HG02852 (cell line): ENCODE results near the gene PEX14.
"Not testable (repeated sequence)": the region's sequence is repeated elsewhere in the genome, so short reads cannot be mapped to it uniquely, and the experiment has no call there.

Experiments used
- ATAC-seq: cut with Tn5 transposase; IDR thresholded peaks from one replicate; pipeline ENCODE4 v1.9.1; 2021; ENCODE audit warnings: mild to moderate bottlenecking, moderate library complexity; ENCODE audit not compliant: unreplicated experiment

PEX14 gene, protein sequence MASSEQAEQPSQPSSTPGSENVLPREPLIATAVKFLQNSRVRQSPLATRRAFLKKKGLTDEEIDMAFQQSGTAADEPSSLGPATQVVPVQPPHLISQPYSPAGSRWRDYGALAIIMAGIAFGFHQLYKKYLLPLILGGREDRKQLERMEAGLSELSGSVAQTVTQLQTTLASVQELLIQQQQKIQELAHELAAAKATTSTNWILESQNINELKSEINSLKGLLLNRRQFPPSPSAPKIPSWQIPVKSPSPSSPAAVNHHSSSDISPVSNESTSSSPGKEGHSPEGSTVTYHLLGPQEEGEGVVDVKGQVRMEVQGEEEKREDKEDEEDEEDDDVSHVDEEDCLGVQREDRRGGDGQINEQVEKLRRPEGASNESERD

DNA sequence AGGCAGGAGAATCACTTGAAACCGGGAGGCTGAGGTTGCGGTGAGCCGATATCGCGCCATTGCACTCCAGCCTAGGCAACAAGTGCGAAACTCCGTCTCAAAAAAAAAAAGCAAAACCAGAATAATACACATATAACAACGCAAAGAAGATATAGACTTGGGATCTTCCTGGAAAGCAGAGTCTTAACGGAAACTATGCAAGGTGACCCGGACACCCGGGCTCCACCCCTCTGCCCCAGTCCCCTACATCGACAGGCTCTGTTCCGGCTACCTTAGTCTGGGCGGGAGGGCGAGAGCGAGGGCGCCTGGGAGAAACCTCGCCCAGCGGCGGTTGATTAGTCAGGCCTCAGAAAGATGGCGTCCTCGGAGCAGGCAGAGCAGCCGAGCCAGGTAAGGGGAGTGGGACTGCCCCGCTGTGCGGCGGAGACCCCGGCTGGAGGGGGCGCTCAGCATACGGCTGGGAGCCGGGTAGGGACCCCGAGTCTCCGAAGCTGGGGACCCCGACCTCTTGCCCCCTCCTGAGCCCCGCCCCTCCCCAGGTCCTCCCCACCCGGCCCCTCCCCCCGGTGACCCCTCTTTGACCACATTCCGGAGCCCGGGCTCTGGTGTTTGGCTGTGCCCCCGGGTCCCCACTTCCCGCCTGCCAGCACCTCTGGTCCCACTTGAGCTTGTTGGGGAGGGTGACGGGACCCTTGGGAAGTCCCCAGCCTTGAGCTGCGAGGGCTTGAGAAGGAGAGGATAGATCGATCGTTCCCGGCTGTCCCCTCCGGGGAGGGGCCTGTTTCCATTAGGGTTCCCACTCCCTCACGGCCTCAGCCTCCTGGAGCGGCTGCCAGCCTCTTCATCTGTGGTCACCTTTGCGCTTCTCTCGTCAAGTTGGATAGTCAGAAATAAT lies at the start of gene PEX14:
PEX14 (plus strand) TSS at position 338 of the 895 bp plus-strand sequence; CDS start at position 355, 17 bp downstream.
- ATAC-seq: peak; percentile 53

DNA sequence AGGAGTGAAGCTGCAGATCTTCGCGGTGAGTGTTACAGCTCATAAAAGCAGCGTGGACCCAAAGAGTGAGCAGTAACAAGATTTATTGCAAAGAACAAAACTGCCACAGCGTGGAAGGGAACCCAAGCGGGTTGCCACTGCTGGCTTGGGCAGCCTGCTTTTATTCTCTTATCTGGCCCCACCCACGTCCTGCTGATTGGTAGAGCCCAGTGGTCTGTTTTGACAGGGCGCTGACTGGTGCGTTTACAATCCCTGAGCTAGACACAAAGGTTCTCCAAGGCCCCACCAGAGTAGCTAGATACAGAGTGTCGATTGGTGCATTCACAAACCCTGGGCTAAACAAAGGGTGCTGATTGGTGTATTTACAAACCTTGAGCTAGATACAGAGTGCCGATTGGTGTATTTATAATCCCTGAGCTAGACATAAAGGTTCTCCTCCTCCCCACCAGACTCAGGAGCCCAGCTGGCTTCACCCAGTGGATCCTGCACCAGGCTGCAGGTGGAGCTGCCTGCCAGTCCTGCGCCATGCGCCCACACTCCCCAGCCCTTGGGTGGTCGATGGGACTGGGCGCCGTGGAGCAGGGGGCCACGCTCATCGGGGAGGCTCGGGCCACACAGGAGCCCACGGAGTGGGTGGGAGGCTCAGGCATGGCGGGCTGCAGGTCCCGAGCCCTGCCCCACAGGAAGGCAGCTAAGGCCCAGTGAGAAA lies 48.8 kb upstream of the PEX14 start:
- not testable (repeated sequence) for ATAC-seq

DNA sequence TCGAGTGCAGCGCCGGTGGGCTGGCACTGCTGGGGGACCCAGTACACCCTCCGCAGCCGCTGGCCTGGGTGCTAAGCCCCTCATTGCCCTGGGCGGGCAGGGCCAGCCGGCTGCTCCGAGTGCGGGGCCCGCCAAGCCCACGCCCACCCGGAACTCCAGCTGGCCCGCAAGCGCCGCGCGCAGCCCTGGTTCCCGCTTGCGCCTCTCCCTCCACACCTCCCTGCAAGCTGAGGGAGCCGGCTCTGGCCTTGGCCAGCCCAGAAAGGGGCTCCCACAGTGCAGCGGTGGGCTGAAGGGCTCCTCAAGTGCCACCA lies 48.3 kb upstream of the PEX14 start:
- ATAC-seq: not testable (repeated sequence)

DNA sequence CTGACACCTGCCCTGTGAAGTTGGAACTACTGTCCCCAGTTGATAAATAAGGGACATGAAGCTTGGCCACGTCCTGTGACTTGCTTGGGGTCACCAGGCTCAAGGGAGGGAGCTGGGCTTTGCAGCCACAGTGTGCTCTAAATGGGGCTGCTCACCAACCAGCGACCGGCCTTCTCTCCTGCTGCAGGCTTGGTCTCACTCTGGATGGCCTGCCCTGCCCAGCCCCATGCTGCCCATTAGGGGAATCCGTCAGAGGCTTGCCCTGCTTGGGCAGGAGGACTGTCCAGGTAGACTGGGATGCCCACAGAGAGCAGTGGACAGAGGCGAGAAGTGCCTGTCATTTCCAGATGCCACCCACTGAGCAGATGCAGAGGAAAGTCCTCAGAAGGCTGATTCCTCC lies 45.8 kb upstream of the PEX14 start:
- no peak for ATAC-seq

DNA sequence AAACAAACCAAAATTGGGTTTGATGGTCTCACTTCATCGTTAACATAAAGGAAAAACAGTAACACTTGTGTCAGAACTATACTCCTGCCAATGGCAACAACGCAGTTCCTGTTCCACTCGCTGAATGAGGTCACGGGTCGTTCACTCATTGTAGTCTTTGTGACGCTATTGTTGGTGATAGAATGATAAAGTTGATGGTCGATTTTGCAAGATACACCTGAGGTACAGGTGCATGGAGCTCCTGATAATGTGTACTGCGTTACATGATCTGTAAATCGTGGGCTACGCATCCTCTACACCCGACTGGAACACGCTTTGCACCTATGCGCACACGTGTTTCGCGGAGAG lies 44.9 kb upstream of the PEX14 start:
- peak; percentile 17 for ATAC-seq

DNA sequence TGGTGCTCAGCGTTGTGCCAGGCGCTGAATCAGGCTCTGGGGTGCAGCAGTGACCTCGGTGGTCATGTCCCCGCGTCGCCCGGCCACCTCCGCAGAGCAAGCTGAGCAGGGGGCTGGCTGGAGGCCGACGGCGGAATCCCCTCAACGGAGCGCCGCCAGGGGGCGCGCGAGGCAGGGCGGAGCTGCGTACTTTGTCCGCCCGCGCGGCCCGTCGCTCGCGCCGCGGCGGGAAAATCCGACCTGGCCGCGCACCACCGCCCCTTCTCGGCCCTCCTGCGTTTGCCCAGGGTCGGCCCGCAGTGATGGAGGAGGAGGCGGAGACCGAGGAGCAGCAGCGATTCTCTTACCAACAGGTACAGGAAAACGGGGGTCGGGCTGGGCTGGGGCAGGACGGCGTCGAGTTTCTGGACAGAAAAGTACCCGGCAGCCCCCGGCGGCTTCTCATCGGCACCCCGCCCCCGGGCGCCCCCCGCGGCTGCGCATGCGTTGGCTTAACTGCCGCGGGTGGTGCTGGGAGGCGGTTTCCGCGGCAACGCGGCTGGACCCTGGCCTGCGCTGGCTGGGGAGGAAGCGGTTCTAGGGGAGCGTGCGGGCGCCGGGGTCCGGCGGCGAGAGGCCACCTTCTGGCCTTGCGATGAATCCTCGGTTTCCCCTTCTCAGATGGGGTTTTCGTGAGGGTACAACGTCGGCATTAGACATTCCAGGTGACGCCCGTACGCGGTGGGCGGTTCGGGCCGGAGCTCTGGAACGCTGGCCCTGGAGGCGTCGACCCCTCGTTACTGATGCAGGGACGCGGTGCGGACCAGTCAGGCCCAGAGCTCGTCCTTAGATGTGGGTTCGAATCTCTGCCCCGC lies 44.3 kb upstream of the PEX14 start, which contains the start of gene CENPS:
CENPS (plus strand) TSS at position 218 of the 854 bp plus-strand sequence; CDS start at position 303, 85 bp downstream.
- peak; percentile 78 for ATAC-seq

DNA sequence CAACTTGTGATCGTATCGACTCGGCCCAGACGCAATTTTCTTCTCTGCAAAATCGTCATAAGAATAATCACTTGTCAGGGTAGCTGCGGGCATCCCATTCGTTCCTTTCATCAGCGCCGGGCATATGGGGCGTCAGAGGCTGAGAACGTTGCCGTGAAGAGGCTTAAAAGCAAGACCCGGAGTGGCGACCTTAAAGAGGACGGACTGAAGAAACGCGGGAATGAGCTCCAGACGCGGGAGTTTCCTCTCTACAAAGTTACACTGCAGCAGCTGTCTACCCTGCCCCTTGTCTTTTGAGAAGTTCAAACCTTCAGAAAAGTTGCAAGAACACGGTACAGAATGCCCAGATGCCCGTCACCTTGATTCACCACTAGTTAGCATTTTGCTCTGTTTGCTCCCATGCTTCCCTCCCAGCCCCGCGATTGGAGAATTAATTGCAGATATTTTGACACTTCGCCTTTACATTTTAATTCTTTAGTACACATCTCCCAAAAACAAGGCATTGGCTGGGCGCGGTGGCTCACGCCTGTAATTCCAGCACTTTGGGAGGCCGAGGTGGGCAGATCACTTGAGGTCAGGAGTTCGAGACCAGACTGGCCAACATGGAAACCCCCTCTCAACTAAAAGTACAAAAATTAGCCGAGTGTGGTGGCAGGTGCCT lies 43.5 kb upstream of the PEX14 start:
- no peak for ATAC-seq

DNA sequence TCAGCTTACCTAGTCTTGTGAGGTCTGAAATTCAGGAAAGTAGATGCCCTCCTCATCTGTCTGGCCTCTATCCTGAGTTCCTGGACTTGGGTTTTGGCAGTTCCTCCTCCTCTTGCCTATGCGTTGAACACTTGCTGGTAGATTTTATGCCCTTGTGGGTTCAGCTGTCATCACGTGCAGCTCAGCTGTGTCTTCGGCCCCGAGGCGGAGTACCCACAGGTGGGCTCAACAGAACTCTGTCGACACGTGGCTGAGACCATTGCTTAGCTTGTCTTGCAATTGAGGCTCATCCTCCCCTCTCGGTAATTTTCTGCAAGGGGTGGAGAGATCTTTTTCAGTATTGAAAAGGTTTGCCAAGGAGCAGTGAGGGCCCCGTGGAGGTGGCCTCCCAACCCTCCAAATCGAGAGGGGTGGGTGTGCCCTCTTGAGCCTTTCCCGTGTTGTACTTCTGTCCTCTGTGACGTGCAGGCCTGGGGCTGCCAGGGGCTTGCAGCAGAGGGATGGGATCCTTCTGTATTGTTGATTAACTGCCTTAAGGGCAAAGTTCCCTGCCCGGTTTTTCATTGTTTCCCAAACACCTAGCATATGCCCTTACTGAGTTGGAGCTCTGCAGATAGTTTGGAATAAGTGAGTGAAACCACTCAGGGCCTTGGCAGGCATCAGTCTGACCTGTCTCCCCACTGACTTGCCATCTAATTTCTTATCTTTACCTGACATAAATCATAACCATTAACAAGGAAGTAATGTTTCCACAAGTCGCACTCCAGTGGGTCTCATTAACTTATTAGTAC lies 41.6 kb upstream of the PEX14 start:
- ATAC-seq: no peak

DNA sequence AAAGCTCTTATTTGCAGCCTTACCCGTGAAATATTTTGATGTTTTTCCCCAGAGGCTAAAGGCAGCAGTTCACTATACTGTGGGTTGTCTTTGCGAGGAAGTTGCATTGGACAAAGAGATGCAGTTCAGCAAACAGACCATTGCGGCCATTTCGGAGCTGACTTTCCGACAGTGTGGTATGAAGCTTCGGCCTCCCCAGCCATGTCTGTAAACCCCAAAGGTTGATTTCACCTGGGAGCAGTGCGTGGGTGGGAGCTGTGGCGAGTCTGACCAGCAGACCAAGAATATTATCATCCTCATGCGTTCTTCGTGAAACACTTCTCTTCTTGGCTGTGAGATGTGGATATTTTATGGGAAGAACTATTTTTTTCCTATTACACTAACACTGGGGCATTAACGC lies 41.0 kb upstream of the PEX14 start:
- ATAC-seq: no peak

DNA sequence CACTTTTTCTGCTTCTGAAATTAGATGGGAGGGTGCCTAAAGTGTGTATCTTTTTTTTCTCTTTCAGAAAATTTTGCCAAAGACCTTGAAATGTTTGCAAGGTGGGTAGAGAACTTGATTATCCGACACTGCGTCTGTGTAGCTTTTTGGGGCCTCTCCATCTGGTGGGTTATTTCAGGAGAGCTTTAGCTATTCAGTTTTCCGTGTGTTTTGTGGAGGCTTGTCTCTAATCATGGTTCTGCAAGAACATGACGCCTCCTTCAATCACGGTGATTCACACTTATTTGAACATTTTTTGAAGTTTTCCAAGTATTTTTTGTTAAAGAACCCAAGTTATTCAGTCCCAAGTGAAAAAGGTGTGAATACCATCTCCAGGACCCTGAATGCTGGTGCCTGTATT lies 40.2 kb upstream of the PEX14 start:
- no peak for ATAC-seq

DNA sequence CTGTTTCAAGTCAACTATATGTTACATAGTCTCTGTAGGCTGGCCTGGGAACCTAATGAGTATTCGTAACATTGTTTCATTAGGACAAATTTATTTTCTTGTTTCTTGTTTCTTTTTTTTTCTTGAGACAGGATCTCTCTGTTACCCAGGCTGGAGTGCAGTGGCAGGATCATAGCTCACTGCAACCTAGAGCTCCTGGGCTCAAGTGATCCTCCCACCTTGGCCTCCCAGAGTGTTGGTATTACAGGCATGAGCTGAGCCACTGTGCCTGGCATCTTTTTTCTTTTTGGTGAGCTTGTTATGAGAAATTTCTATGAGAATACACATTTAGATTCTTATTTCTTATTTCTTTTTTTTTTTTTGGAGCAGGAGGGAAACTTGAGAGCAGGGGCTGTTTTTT lies 37.7 kb upstream of the PEX14 start:
- ATAC-seq: no peak

DNA sequence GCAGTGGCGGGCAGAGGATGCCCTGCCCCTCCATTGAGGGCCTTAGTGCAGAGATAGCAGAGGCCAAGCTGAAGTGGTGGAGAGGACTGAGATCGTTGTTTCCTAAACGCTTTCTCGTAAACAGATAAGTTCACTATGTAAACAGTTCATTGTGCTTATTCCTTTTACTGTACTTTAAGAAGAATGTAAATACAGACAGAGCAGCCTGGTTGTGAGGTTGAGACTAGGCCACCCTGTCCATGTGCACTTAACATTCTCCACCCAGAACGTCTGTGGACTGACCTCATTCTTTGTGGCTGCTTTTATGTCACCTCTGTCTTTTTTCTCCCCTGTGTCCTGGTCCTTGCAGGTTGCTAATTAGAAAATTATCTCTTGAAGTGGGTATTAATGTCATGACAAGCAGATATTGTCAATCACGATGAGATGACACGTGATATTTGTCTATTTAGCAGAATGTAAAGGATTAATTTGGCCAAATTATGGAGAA lies 36.0 kb upstream of the PEX14 start:
- no peak for ATAC-seq

DNA sequence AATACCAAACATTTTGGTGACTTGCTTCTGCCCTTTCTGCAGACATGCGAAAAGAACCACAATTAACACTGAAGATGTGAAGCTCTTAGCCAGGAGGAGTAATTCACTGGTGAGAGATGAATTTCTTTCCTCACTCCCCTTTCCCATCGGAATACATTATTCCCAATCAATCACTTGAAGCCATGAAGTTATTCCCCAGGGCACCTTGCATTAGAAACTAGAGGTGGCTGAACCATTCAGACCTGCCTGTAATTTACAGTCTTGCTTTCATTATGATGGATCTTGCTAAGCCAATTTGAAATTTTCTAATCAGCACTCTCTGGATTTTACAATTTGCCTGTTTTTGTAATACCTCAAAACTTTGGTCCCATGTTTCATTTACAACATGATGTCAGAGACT lies 34.4 kb upstream of the PEX14 start:
- no peak for ATAC-seq

DNA sequence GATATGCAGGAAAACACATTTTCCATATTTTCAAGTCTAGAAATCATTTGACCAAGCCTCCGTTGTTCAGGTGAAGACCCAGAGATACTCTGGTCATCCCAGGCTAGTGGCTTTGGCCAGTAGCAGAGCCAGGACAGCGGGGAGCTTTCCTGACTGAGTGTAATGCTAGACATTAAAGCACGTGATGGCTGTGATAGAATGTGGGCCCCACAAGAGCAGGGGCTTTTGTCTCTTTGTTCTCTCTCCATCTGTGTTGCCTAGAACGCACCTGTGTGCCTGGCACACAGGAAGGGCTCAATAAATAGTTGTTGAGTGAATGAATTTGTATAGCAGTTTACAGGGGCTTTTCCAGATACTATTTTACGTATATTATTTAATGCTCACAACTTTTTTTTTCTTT lies 34.0 kb upstream of the PEX14 start:
- no peak for ATAC-seq

DNA sequence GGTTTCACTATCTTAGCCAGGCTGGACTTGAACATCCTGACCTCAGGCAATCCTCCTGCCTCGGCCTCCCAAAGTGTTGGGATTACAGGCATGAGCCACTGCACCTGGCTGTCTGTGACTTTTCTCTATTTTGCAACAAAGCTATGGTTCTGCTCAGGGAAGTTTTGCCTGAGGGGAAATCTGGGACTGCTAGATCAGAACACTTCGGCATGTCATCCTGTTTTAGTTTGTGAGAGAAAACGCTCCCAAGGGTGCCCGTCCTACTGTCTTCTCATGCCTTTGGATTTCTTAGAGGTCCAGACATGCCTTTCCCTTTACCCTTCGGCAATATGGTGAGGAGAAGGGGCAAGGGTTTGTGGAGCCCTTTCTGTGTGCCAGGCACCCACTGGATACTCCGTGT lies 30.5 kb upstream of the PEX14 start:
- ATAC-seq: no peak

DNA sequence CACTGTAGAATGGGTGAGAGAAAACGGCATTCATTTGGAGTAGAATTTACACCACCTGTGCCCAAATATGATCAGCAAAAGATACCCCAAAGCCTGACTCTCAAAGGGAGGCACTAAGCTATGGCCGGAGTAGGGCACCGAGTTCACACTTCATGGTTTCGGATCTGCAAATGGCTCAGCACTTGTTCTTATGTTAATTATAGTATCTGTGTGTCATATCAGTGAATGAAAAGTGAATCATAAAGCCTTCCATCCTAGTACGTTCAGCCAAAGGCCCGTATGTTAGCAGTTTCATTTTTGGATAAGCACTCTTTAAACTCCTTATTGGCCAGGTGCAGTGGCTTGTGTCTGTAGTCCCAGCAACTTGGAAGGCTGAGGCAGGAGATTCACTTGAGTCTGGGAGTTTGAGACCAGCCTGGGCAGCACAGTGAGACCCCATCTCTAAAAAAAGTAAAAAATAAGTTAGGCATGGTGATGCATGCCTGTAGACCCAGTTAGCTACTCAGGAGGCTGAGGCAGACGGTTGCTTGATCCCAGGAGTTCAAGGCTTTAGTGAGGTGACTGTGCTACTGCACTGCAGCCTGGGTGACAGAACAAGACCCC lies 29.9 kb upstream of the PEX14 start:
- ATAC-seq: no peak

DNA sequence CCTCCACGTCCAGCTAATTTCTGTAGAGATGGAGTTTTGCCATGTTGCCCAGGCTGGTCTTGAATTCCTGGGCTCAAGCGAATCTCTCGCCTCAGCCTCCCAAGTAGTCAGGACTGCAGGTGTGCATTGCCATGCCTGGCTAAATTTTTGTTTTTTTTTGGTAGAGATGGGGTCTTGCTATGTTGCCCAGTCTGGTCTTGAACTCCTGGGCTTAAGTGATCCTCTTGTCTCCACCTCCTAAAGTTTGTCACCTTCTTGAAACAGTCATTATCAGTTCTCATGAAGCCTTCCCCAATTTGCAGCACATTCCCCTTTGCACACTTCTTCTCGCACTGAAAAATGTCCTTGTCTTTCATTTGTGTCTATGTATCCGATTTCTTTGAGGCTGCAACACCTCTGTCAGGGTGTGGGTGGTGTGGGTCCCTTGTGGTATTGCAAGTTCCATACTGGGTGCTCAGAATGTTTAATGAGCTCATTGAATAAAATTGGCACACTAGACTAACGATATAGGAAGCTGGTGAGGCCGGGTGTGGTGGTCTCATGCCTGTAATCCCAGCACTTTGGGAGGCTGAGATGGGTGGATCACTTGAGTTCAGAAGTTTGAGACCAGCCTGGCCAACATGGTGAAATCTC lies 27.8 kb upstream of the PEX14 start:
- no peak for ATAC-seq

DNA sequence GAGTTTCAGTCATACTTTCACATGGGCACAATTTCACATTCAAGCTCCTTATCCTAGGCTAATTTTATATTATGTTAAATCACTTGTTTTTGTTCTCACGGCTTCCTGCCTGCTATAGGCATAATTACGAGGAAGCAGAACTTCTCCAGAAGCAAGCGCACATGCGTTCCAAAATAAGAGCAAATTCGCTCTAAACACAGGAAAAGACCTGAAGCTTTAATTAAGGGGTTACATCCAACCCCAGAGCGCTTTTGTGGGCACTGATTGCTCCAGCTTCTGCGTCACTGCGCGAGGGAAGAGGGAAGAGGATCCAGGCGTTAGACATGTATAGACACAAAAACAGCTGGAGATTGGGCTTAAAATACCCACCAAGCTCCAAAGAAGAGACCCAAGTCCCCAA lies 25.0 kb upstream of the PEX14 start, which contains the start of gene CORT:
CORT (plus strand) TSS at position 281 of the 400 bp plus-strand sequence. CDS start 193 bp downstream, outside the sequence.
- no peak for ATAC-seq
